Tibial nerve (tissue), 3 donors: ENCODE results near the gene UTP18.
"Not testable (repeated sequence)": the region's sequence is repeated elsewhere in the genome, so short reads cannot be mapped to it uniquely, and the experiment has no call there.

Source experiments
- CTCF ChIP-seq, 5 experiments: fragments of 200-600 bp in 3 of 5; fragments of 450-650 bp in 2 of 5; sonication (generic) in 3 of 5; IDR thresholded peaks; one replicate each; pipeline ENCODE4 v1.5.1; 2016 to 2019; ENCODE audit warnings: antibody characterized with exemption in 5 of 5, mild to moderate bottlenecking in 3 of 5, moderate library complexity in 2 of 5
- POLR2A ChIP-seq, 2 donors: fragments of 450-650 bp; IDR thresholded peaks; one replicate each; pipeline ENCODE4 v1.6.1; 2017; ENCODE audit warnings: antibody characterized with exemption in 2 of 2, mild to moderate bottlenecking in 2 of 2, moderate library complexity in 2 of 2

DNA sequence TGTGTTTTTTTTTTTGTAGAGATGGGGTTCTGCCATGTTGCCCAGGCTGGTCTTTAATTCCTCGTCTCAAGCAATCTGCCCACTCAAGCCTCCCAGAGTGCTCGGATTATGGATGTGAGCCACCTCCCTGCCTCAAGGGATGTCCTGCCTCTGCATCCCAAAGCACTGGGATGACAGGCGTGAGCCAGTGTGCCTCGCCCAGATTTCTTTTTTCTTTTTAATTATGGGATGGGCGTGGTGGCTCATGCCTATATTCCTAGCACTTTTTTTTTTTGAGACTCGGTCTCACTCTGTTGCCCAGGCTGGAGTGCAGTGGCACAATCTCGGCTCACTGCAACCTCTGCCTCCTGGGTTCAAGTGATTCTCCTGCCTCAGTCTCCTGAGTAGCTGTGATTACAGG, 34.8 kb upstream of the UTP18 start:
- not testable (repeated sequence) for TF ChIP-seq CTCF, POLR2A (IDR thresholded peaks at IDR 0.05)
